Natural killer cell treated with Interleukin-12 subunit alpha and Interleukin-12 subunit beta and Interleukin-15 and Interleukin-18, amount 100 ng/mL, for 72 hours (primary cell): ENCODE data around the gene RDH13. TPM values are rescaled to one million over a fixed set of nuclear protein-coding genes. Genes with fewer than 3 reads are reported as not detected.

Experiments
- ATAC-seq, 2 donors: fragments of 150-1000 bp; cut with Tn5 transposase in 1 of 2; sonication (Bioruptor Pico), chemical (Tn5 transposase) in 1 of 2; 2 replicates each; pipeline ENCODE4 v1.10.0; 2021
- DNase-seq: peaks from one replicate; pipeline ENCODE4 v3.0.0; 2022; ENCODE audit warnings: low spot score
- H3K27ac Mint-ChIP-seq, 2 donors: 1 replicate in 1 of 2; 2 replicates in 1 of 2; pipeline ENCODE4 v1.8.0; 2022; ENCODE audit warnings: mixed read lengths in 2 of 2, mild to moderate bottlenecking in 1 of 2, moderate library complexity in 1 of 2
- H3K27me3 Mint-ChIP-seq, 2 donors: 1 replicate in 1 of 2; 2 replicates in 1 of 2; pipeline ENCODE4 v1.8.0; 2022; ENCODE audit warnings: mixed read lengths in 2 of 2
- H3K36me3 Mint-ChIP-seq: one replicate; pipeline ENCODE4 v1.8.0; 2022; ENCODE audit warnings: mixed read lengths
- H3K4me1 Mint-ChIP-seq, 2 donors: 1 replicate in 1 of 2; 2 replicates in 1 of 2; pipeline ENCODE4 v1.8.0; 2022; ENCODE audit warnings: low read depth in 2 of 2, mixed read lengths in 2 of 2, mild to moderate bottlenecking in 1 of 2
- H3K4me3 Mint-ChIP-seq: one replicate; pipeline ENCODE4 v1.8.0; 2022; ENCODE audit warnings: mixed read lengths
- H3K9me3 Mint-ChIP-seq: 2 replicates; pipeline ENCODE4 v1.8.0; 2022; ENCODE audit warnings: mixed read lengths
- total RNA-seq, 2 donors: library from RNA; stranded (reverse); gene quantifications; one replicate each; pipeline ENCODE4 v1.2.3, GENCODE V29; 2022

Gene RDH13
- total RNA-seq, 2 donors from 2014 or later = 13.4 to 31.0 TPM

GRCh38 chr19:55097864-55098715 is 35.1 kb upstream of the RDH13 start:
- DNase-seq = no peak
- ATAC-seq = no peak
- peaks cover 6% of the 10 kb centered on the region for H3K36me3 Mint-ChIP-seq
- no peak overlapping the region for H3K27ac Mint-ChIP-seq
- H3K27me3 Mint-ChIP-seq = no peaks in the 10 kb centered on the region
- no peaks in the 10 kb centered on the region for H3K9me3 Mint-ChIP-seq
- peaks cover 0 to 4% of the 10 kb centered on the region in 2 donors for H3K4me1 Mint-ChIP-seq
- no peak overlapping the region for H3K4me3 Mint-ChIP-seq

DNA sequence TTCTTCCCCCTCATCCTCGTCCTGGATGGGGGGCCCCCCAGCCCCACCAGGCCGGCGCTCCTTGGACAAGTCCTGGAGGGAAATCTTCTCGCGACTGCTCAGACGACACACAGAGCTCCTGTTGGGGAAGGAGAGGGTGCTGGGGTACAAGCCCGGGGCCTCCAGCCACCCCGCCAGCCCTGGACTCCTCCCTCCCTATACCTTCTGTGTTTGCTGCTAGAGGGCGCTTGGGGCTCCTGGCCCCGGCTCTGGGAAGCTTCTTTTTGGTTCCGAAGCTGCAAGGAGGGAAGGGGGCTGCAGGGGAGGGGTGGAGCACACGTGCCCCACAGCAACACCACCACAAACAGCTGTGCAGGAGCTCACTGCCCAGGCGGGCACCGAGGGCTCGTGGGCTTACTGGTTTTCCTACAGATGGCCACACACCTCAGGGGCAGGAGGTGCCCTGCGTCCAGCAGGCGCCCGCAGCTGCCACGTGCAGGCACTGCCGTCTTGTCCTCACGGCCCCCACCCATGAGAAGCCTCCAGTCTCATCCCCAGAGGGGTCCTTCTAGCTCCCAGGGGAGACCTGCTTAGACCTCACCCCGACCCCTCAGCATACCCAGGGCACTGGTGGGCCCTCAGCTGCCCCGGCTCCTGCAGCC is 33.2 kb upstream of the RDH13 start:
- Mint-ChIP-seq H3K27ac (no peak overlapping the region), H3K4me1 (peaks cover 0 to 4% of the 10 kb centered on the region in 2 donors), H3K9me3 (no peaks in the 10 kb centered on the region), H3K36me3 (no peaks in the 10 kb centered on the region), H3K4me3 (no peak overlapping the region), H3K27me3 (no peaks in the 10 kb centered on the region)
- DNase-seq (no peak), ATAC-seq (no peak)

GRCh38 chr19:55095260-55096060 is 32.5 kb upstream of the RDH13 start:
- no peaks in the 10 kb centered on the region for H3K9me3 Mint-ChIP-seq
- no peak overlapping the region for H3K27ac Mint-ChIP-seq

GRCh38 chr19:55094456-55095259 is 31.7 kb upstream of the RDH13 start:
- no peaks in the 10 kb centered on the region for H3K36me3 Mint-ChIP-seq
- peaks cover 2 to 6% of the 10 kb centered on the region in 2 donors for H3K4me1 Mint-ChIP-seq
- no peaks in the 10 kb centered on the region for H3K27me3 Mint-ChIP-seq
- H3K9me3 Mint-ChIP-seq = no peaks in the 10 kb centered on the region
- no peak for DNase-seq
- no peak for ATAC-seq
- no peak overlapping the region for H3K4me3 Mint-ChIP-seq
- H3K27ac Mint-ChIP-seq = no peak overlapping the region

More at GRCh38 chr19:55095260-55096060, 32.5 kb upstream of the RDH13 start:
- Mint-ChIP-seq H3K36me3 (no peaks in the 10 kb centered on the region), H3K4me3 (no peak overlapping the region), H3K27me3 (no peaks in the 10 kb centered on the region), H3K4me1 (peaks cover 0 to 4% of the 10 kb centered on the region in 2 donors)
- no peak for DNase-seq
- no peak for ATAC-seq

DNA sequence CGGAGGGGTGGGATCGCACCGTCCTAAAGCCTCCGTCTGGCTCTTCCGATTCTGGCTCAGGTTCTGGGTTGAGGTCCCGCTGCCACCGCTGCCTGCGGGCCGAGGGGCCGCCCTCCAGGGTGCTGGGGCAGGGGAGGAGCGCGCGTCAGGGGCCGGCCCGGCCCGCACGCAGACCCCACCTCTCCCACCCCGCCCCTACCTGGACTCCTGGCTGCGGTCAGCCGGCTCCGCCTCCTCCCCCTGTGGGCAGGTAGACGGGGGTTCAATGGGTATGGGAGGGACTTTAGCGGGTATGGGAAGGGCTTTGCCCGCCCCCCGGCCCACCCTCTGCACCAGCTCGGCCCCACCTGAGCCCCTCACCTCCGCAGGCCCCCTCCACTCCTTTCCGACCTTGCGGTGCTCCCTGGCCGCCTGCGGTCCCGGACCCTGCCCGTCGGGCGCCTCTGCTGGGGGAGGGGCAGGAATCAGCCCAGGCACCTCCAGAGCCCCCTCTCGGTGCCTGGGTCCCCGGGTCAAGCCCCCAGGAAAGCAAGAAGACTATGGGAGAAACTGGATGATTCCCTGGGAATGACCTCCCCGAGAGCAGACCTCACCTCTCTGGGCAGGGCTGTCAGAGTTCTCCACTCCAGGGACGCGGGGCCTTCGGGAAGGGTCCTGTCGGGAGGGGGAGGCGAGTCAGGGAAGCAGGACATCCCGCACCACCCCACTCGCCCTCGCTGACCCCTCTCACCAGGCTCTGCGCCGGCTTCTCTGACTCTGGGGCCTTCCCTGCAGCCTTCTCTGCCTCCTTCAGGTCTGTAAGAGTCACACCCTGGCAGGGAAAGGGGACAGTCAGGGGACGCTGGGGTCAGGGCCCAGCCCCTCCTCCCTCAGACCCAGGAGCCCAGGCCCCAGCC is 29.7 kb upstream of the RDH13 start:
- peaks cover 10% of the 10 kb centered on the region in 2 donors for H3K27me3 Mint-ChIP-seq
- H3K4me3 Mint-ChIP-seq = no peak overlapping the region
- no peak for DNase-seq
- H3K27ac Mint-ChIP-seq = no peak overlapping the region
- H3K36me3 Mint-ChIP-seq = no peaks in the 10 kb centered on the region
- peaks cover 20 to 22% of the 10 kb centered on the region in 2 donors for H3K4me1 Mint-ChIP-seq
- ATAC-seq = no peak
- no peaks in the 10 kb centered on the region for H3K9me3 Mint-ChIP-seq

- ATAC-seq (peak in 1 of 2 donors; percentile 10), DNase-seq (no peak)
- no peaks in the 10 kb centered on the region for H3K36me3 Mint-ChIP-seq
- H3K4me3 Mint-ChIP-seq = no peak overlapping the region
- H3K27ac Mint-ChIP-seq = no peak overlapping the region
- peaks cover 10 to 13% of the 10 kb centered on the region in 2 donors for H3K27me3 Mint-ChIP-seq
- H3K9me3 Mint-ChIP-seq = no peaks in the 10 kb centered on the region
- peaks cover 27 to 28% of the 10 kb centered on the region in 2 donors for H3K4me1 Mint-ChIP-seq
Measured at GRCh38 chr19:55091955-55092354, 29.0 kb upstream of the RDH13 start.

DNA sequence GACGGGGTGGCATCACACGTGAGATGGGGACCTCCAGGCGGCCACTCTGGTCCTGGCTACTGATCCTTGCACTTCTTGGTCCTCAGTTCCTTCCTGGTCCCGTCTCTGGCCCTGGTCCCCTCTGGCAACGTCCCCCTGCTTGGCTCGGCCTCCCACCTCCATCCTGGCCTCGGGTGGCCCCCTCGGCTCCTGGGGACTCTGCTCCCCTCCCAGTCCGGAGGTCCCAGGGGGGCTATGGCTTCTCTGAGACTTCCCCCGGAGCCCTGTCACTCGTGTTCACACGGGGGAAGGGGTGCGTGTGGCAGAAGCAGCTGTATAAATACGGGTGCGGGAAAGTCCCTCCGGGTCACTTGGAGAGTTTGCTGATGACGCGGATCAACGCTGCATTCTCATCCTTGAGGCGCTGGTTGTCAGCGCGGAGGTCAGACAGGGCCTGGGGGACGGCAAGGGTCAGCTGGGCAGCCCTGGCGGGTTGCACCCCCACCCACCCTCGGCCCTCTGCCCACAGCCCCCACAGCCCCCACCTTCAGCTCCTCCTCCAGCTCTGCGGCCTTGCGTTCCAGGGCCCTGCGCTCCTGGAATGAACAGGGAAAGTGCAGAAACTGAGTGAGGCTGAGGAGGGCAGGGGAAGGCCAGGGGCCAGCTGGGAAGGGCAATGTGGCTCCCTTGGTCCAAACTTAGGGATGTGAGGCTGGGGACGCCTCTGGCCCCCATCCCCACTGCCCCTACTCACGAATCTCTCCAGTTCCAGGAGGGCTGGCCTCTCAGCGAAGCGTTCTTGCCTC is 28.4 kb upstream of the RDH13 start:
- Mint-ChIP-seq H3K36me3 (no peaks in the 10 kb centered on the region), H3K4me1 (peaks cover 28% of the 10 kb centered on the region in 2 donors), H3K27me3 (peaks cover 10 to 13% of the 10 kb centered on the region in 2 donors), H3K9me3 (no peaks in the 10 kb centered on the region), H3K27ac (no peak overlapping the region), H3K4me3 (no peak overlapping the region)
- ATAC-seq = no peak
- peak; percentile 38 for DNase-seq

GRCh38 chr19:55090564-55090963 is 27.6 kb upstream of the RDH13 start:
- Mint-ChIP-seq H3K4me1 (peaks cover 28% of the 10 kb centered on the region in 2 donors), H3K9me3 (no peaks in the 10 kb centered on the region), H3K27ac (no peak overlapping the region), H3K36me3 (no peaks in the 10 kb centered on the region), H3K27me3 (peaks cover 10 to 13% of the 10 kb centered on the region in 2 donors), H3K4me3 (no peak overlapping the region)
- no peak for ATAC-seq
- DNase-seq = peak; percentile 25

DNA sequence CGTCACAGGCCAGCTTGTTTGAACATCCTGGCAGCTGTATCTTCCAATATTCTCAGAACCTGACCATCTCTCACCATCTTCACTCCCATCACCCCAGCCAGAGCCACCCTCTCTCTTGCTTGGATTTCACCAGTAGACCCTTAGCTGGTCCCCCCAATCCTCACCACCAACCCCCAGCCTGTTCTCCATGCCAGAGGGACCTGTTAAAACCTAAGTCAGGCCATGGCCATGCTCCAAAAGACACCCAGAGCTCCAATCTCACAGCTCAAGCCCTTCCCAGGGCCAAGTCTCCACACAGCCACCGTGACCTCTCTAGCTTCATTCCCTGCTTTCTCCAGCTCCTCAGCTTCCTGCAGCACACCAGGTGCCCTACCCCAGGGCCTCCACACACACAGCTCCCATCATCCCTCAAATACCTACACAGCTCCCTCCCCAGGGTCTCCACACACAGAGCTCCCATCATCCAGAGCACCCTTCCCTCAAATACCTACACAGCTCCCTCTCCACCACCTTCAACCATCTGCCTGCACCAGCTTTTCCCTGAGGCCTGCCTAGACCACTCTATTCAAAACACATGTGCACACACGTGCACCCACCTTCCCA is 26.5 kb upstream of the RDH13 start:
- Mint-ChIP-seq H3K4me3 (no peak overlapping the region), H3K27me3 (peaks cover 10 to 13% of the 10 kb centered on the region in 2 donors), H3K36me3 (no peaks in the 10 kb centered on the region), H3K4me1 (peaks cover 28% of the 10 kb centered on the region in 2 donors), H3K9me3 (no peaks in the 10 kb centered on the region), H3K27ac (no peak overlapping the region)
- ATAC-seq (no peak), DNase-seq (no peak)

DNA sequence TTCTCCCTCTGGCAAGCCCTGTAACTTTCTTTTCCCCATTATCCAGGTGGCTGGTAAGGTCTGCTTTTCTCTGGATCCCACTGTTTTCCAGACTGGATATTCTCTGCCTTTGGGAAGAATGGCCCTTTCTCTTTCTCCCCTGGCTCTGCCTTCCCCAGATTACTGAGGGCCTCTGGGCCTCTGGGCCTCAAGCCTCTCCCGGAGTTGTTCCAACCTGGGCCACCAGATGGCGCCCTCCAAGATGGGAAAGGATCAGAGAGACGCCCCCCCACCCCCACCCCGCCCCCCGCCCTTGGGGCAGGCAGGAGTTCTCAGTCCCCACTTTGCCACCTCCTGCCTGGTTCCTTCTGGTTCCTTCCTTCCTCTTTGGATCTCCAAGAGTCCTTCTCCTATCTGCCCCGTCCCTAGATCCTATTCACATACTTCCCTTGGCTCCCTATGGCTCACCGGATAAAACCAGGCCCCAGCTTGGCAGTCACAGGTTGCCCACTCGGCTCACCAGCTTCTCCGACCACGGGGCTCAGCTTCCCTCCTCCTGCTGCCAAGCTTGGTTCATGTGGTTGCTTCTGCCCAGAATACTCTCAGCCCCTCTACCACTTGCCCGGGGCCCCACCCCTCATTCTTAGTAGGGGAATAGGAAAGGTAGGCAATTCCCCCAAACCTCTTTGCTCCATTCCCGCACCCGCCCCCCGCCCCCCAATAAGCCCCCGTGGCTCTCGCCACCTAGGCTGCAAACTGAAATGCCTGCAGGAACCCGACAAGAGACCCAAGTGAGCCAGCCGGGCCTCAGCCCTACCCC is 25.8 kb upstream of the RDH13 start:
- Mint-ChIP-seq H3K27ac (peak overlapping the region; percentile 27 to 42), H3K4me3 (peak overlapping the region; percentile 66), H3K4me1 (peaks cover 28% of the 10 kb centered on the region in 2 donors), H3K27me3 (peaks cover 13 to 14% of the 10 kb centered on the region in 2 donors), H3K9me3 (no peaks in the 10 kb centered on the region), H3K36me3 (no peaks in the 10 kb centered on the region)
- ATAC-seq = no peak
- DNase-seq = peak; percentile 78

- Mint-ChIP-seq H3K4me1 (peaks cover 28 to 29% of the 10 kb centered on the region in 2 donors), H3K27ac (peak overlapping the region; percentile 27 to 42), H3K36me3 (no peaks in the 10 kb centered on the region), H3K9me3 (no peaks in the 10 kb centered on the region), H3K27me3 (peaks cover 15 to 16% of the 10 kb centered on the region in 2 donors), H3K4me3 (peak overlapping the region; percentile 66)
- DNase-seq (peak; percentile 25), ATAC-seq (no peak)
Measured at GRCh38 chr19:55088021-55088451, 25.1 kb upstream of the RDH13 start.
